ENCODE measurements around the gene ABCG4. TPM values are rescaled to one million over a fixed set of nuclear protein-coding genes. Genes with fewer than 3 reads are reported as not detected.
A peak's percentile ranks its signal among the peaks of the same experiment; 100 is the strongest.

The ABCG4 gene
- total RNA-seq, 3 donors from 2014 or later: 0.16 TPM; not detected in 2

- DNase-seq (ENCODE audit: low spot score in 2 of 2): no peak
- Histone ChIP-seq H3K36me3 (no peaks in the 10 kb centered on the region), H3K9me3 (no peaks in the 10 kb centered on the region), H3K27ac (peak overlapping the region; percentile 95 to 98), H3K4me3 (peak overlapping the region in 1 of 3 donors; percentile 96), H3K4me1 (no peaks in the 10 kb centered on the region), H3K27me3 (no peaks in the 10 kb centered on the region)
- TF ChIP-seq POLR2AphosphoS5 (IDR thresholded peaks at IDR 0.05) (no peak), CTCF (IDR thresholded peaks at IDR 0.05) (no peak), POLR2A (IDR thresholded peaks at IDR 0.05) (no peak)
- intact Hi-C loops (cut with DNase I; ENCODE audit: low total_unique reads): no loop called here
Observed at GRCh38 chr11:119167933-119168332, 19.1 kb downstream of the ABCG4 start.

- DNase-seq (ENCODE audit: low spot score in 2 of 2): peak; percentile 73 to 88
Observed at GRCh38 chr11:119168471-119169281, 19.8 kb downstream of the ABCG4 start, which contains the start of gene NLRX1. Gene NLRX1, plus strand, starts transcription at chr11:119168725. Its CDS starts 2,679 bp downstream, at chr11:119171404.

GRCh38 chr11:119169282-119169719 is 20.4 kb downstream of the ABCG4 start:
- peak in 1 of 2 donors; percentile 65 for DNase-seq (ENCODE audit: low spot score in 2 of 2)
- intact Hi-C loops (cut with DNase I; ENCODE audit: low total_unique reads): no loop called here

More at GRCh38 chr11:119168471-119169281, 19.8 kb downstream of the ABCG4 start, which contains the start of gene NLRX1:
- Histone ChIP-seq H3K9me3 (no peaks in the 10 kb centered on the region), H3K4me1 (no peaks in the 10 kb centered on the region), H3K36me3 (no peaks in the 10 kb centered on the region), H3K4me3 (peak within 1 kb of the TSS; percentile 80 to 96 (median 87)), H3K27ac (peak within 1 kb of the TSS; percentile 95 to 98), H3K27me3 (no peaks in the 10 kb centered on the region)
- TF ChIP-seq POLR2A (IDR thresholded peaks at IDR 0.05) (no peak), CTCF (IDR thresholded peaks at IDR 0.05) (peak; percentile 66 to 91 (median 81)), POLR2AphosphoS5 (IDR thresholded peaks at IDR 0.05) (peak; percentile 21 to 68 (median 58))
- intact Hi-C loops (cut with DNase I; ENCODE audit: low total_unique reads): no loop called here

GRCh38 chr11:119172513-119172912 is 23.7 kb downstream of the ABCG4 start:
- intact Hi-C loops (cut with DNase I; ENCODE audit: low total_unique reads): no loop called here
- no peaks in the 10 kb centered on the region for H3K36me3 ChIP-seq
- H3K4me1 ChIP-seq: no peaks in the 10 kb centered on the region
- H3K27ac ChIP-seq: no peak overlapping the region
- TF ChIP-seq POLR2A (IDR thresholded peaks at IDR 0.05) (no peak), CTCF (IDR thresholded peaks at IDR 0.05) (no peak), POLR2AphosphoS5 (IDR thresholded peaks at IDR 0.05) (no peak)
- no peaks in the 10 kb centered on the region for H3K27me3 ChIP-seq
- no peak for DNase-seq (ENCODE audit: low spot score in 2 of 2)
- H3K4me3 ChIP-seq: no peak overlapping the region
- no peaks in the 10 kb centered on the region for H3K9me3 ChIP-seq

More at GRCh38 chr11:119169282-119169719, 20.4 kb downstream of the ABCG4 start:
- TF ChIP-seq POLR2AphosphoS5 (IDR thresholded peaks at IDR 0.05) (peak in 1 of 3 donors; percentile 21), POLR2A (IDR thresholded peaks at IDR 0.05) (no peak), CTCF (IDR thresholded peaks at IDR 0.05) (no peak)
- Histone ChIP-seq H3K4me3 (peak overlapping the region; percentile 80 to 96 (median 87)), H3K4me1 (no peaks in the 10 kb centered on the region), H3K27me3 (no peaks in the 10 kb centered on the region), H3K36me3 (no peaks in the 10 kb centered on the region), H3K9me3 (no peaks in the 10 kb centered on the region), H3K27ac (peak overlapping the region; percentile 95 to 98)

GRCh38 chr11:119173453-119173852 is 24.6 kb downstream of the ABCG4 start:
- no peaks in the 10 kb centered on the region for H3K4me1 ChIP-seq
- DNase-seq (ENCODE audit: low spot score in 2 of 2): no peak
- TF ChIP-seq CTCF (IDR thresholded peaks at IDR 0.05) (no peak), POLR2A (IDR thresholded peaks at IDR 0.05) (no peak), POLR2AphosphoS5 (IDR thresholded peaks at IDR 0.05) (no peak)

More at GRCh38 chr11:119173453-119173852, 24.6 kb downstream of the ABCG4 start:
- no peak overlapping the region for H3K27ac ChIP-seq
- H3K27me3 ChIP-seq: no peaks in the 10 kb centered on the region
- intact Hi-C loops (cut with DNase I; ENCODE audit: low total_unique reads): no loop called here
- no peaks in the 10 kb centered on the region for H3K9me3 ChIP-seq
- H3K36me3 ChIP-seq: no peaks in the 10 kb centered on the region
- H3K4me3 ChIP-seq: no peak overlapping the region
